ENCODE data around the gene TBC1D9B.

DNA sequence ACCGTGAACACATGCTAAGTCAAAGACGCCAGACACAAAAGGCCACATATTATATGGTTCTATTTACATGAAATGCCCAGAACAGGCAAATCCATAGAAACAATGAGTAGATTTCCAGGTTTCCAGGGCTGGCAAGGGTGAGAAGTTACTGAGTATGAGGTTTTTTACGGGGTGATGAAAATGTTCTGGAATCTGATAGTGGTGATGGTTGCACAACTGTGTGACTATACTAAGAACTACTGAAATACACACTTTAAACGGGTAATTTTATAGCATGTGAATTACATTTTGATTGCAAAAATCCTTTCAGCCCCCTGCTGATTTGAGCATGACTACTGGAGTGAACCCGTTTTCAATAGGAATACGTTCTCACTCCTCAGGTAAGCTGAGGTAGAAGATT is 46.7 kb upstream of the TBC1D9B start:
- TF ChIP-seq, protein P1, sequence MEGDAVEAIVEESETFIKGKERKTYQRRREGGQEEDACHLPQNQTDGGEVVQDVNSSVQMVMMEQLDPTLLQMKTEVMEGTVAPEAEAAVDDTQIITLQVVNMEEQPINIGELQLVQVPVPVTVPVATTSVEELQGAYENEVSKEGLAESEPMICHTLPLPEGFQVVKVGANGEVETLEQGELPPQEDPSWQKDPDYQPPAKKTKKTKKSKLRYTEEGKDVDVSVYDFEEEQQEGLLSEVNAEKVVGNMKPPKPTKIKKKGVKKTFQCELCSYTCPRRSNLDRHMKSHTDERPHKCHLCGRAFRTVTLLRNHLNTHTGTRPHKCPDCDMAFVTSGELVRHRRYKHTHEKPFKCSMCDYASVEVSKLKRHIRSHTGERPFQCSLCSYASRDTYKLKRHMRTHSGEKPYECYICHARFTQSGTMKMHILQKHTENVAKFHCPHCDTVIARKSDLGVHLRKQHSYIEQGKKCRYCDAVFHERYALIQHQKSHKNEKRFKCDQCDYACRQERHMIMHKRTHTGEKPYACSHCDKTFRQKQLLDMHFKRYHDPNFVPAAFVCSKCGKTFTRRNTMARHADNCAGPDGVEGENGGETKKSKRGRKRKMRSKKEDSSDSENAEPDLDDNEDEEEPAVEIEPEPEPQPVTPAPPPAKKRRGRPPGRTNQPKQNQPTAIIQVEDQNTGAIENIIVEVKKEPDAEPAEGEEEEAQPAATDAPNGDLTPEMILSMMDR (IDR thresholded peaks at IDR 0.05): no peak
- TF ChIP-seq POLR2A (IDR thresholded peaks at IDR 0.05): no peak

All from uterus (tissue), 2 donors.